IPS DF 4.7 (cell line): ENCODE data around the gene MBOAT7.
"Not testable (repeated sequence)": the region's sequence is repeated elsewhere in the genome, so short reads cannot be mapped to it uniquely, and the experiment has no call there.

ENCODE experiments used
- DNase-seq: peaks from one replicate; pipeline ENCODE4 v3.0.0-alpha.2; 2013; ENCODE audit warnings: low spot score; ENCODE audit errors: extremely low read depth

MBOAT7 gene

GRCh38 chr19:54189145-54189734 lies at the start of gene MBOAT7:
Gene MBOAT7 (minus strand): TSS chr19:54189580. CDS start chr19:54188508, 1,072 bp downstream.
- DNase-seq, result no peak

- no peak for DNase-seq
These were observed 44.6 kb upstream of the MBOAT7 start for GRCh38 chr19:54233941-54234340.

DNA sequence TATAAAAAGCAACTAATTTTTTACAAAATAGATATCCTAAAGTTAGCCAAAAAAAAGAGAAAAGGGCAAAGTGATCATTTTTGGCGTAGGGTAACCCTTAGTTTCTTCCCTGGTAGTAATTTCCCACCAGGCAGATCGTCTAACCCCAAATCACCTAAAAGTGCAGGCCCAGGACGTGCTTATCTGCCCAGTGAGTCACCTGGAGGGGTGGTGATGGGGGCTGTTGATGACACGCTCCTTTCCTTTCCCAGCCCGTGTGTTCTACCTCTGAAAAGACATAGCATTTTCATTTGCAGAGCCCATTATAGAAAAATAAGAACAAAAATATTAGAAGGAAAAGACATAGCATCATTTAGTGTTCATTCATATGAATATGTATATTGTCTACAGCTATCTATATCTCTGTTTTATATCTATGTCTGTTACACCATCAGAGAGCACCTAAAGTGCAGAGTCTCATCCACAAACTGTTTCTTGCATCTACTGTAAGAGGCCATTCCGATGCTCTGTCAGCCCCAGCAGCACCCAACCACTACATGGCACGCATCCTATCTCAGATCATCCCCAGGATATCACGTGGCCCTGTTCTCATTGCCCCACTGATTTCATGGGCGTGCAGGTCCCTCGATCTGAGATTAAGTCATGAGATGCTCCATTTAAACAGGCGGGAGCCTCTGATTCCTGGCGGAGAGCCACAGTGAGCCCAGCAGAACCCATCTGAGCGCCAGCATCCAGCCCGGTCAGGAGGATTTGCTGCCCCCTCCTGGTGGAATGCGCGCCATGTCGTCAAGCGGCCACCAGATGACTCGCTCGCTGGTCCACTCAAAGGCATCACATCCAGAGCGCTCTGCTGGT lies 41.9 kb upstream of the MBOAT7 start:
- DNase-seq, result peak; percentile 82

DNA sequence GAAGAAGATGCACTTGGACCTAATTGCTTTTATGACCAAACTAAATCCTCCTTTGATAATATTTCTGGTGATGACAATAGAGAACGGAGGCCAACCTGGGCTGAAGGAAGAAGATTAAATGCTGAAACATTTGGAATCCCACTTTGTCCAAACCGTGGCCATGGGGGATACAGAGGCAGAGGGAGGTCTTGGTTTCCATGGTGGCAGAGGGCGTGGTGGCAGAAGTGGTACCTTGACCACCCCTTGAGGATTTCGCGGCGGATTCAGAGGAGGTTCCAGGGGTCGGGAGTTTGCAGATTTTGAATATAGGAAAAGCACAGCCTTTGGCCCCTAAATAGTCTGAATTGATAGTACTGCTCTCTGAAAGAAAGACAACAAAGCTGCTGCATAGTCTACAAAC lies 40.7 kb upstream of the MBOAT7 start:
- no peak for DNase-seq

- no peak for DNase-seq
These were observed 39.8 kb upstream of the MBOAT7 start for GRCh38 chr19:54229146-54229545.

DNA sequence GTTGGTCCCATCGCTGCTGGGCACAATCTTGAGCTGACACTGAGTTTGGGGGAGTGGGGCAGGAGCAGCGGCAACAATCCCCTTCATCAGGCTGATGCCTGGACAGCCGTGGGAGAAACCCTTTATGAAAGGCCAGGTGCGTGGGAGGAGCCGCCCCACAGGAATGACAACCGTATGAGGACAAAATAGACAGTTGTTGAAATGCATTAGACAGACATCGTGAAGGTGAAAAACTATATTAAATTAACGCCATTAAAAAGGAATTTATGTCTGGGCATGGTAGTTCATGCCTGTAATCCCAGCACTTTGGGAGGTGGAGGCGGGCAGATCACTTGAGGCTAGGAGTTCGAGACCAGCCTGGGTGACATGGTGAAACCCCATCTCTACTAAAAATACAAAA lies 35.2 kb upstream of the MBOAT7 start:
- DNase-seq, result not testable (repeated sequence)

GRCh38 chr19:54223937-54224281 lies 34.5 kb upstream of the MBOAT7 start:
- DNase-seq, result not testable (repeated sequence)

GRCh38 chr19:54223277-54223936 lies 34.0 kb upstream of the MBOAT7 start:
- not testable (repeated sequence) for DNase-seq

GRCh38 chr19:54222474-54223276 lies 33.3 kb upstream of the MBOAT7 start, which contains the start of gene LILRB3:
Gene LILRB3 (minus strand): TSS chr19:54223007. CDS start chr19:54222976, 31 bp downstream.
- DNase-seq, result not testable (repeated sequence)

DNA sequence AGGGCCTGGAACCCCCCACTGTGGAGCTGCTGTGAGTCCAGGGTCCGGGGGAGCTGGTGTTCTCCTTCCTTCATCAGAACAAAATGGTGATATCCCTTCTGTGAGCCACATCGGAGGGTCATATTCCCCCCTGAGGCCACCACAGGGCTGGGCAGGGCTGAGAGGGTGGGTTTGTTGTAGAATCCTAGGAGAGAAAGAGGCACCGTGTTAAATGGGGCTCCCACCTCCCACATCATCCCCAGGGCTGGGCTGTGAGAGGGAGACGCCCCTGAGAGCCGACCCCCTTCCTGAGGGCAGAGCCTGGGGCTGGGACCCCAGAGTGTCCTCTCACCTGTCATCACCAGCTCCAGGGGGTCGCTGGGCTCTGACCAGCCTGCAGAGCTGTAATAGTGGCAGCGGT lies 32.6 kb upstream of the MBOAT7 start:
- not testable (repeated sequence) for DNase-seq

DNA sequence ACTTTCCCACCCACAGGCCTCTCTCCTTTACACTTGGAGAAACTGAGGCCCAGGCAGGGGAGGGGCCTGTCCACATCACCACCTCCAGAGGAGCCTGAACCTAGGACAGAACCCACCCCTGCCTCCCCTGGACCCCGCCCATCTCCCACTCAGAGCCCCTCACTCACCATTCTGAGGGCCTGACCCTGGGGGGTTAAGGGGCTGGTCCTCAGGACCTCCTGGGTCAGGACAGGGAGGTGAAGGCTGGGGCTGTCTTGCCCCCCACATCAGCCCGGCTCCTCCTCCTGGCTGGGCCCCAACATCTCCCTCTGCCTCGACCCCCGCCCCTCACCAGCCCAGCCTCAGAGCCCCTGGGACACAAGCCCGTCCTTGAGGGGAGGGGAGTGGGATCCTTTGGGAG lies 30.3 kb upstream of the MBOAT7 start:
- not testable (repeated sequence) for DNase-seq

- no peak for DNase-seq
These were observed 29.7 kb upstream of the MBOAT7 start for GRCh38 chr19:54218960-54219661.

- no peak for DNase-seq
These were observed 28.9 kb upstream of the MBOAT7 start for GRCh38 chr19:54218259-54218658.

- DNase-seq, result not testable (repeated sequence)
These were observed 28.3 kb upstream of the MBOAT7 start for GRCh38 chr19:54217517-54218247.

DNA sequence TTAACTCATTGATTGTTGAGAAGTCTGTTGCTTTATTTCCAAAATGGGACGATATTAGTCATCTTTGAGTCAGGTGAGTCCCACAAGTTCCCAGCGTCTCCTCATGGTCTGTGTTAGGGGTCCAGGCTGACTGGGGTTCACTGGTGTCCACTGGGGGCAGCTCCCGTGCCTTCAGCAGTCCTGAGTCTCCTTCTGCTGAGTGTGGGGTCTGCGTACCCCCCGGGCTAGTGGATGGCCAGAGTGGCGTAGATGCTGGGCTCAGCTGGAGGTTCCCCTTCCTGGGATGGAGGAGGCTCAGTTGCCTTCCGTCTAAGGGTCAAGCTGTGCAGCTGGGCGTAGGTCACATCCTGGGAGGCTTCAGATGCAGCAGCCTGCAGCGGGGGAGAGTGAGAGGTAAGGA lies 27.5 kb upstream of the MBOAT7 start:
- DNase-seq, result no peak

DNA sequence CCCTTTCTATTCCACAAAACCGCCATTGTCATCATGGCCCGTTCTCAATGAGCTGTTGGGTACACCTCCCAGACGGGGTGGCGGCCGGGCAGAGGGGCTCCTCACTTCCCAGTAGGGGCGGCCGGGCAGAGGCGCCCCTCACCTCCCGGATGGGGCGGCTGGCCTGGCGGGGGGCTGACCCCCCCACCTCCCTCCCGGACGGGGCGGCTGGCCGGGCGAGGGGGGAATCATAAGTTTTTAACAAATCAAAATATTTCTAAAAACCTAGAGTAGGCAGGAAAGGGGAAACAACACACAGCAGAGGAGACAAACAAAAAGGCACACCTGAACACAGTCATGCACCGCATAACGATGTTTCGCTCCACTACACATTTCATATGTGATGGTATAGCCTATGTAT lies 25.4 kb upstream of the MBOAT7 start:
- not testable (repeated sequence) for DNase-seq

DNA sequence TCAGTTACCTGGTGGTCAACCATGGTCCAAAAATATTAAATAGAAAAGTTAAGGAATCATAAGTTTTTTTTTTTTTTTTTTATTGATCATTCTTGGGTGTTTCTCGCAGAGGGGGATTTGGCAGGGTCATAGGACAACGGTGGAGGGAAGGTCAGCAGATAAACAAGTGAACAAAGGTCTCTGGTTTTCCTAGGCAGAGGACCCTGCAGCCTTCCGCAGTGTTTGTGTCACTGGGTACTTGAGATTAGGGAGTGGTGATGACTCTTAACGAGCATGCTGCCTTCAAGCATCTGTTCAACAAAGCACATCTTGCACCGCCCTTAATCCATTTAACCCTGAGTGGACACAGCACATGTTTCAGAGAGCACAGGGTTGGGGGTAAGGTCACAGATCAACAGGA lies 24.8 kb upstream of the MBOAT7 start:
- not testable (repeated sequence) for DNase-seq

DNA sequence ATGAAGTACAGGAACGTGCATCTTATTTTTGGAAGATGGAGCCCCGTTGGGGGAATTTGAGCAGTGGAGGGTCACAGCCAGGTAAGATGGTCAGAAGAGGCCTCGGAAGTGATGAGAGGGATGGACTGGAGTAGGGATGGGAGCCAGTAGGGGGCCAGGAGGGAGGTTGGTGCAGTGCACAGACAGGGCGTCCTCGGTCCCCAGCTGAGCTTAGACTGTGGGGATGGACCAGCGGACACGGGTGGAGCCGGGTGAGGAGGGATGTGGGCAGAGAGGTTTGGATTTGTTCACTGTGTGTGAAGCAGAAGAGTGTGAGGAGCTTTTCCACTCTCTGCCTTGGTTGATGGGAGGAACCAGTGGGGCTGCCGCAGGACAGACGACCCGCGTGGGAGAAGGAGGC lies 21.9 kb upstream of the MBOAT7 start:
- no peak for DNase-seq

DNA sequence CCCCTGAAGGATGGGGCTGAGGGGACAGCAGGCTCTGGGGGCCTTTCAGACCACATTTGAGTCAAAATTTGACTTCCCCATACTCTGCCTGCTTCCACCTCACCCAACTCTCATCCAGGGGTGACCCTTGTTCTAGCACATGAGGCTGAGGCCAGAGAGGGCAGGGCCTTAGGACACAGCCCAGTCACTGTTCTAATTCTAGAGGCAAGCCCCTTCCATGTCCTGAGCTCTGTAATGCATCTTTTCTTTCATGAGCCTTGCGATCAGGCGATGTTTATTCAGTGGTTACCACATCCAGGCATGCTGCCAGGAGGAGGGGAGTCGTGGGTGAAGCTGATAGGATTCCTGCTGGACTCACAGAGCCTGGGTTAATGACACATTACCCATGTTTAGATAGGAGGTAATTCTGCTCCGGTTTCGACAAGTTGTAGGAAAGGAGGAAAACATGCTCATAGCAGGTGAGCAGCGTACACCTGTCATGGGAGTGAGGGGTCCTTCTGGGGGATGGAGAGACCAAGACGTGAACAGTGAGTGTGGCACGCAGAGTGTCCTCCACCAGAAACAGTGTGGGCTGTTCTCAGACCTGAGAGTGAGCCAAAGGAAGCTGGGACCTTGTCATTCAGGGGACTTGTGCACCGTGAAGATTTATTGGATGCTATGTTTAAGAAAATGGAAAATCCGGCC lies 20.6 kb upstream of the MBOAT7 start:
- no peak for DNase-seq
